Ascending aorta (tissue), 2 donors: ENCODE measurements around the gene TRIM10. TPM values are rescaled to one million over a fixed set of nuclear protein-coding genes. Genes with fewer than 3 reads are reported as not detected.

Source experiments
- DNase-seq, 2 donors: peaks; one replicate each; pipeline ENCODE4 v3.0.0-alpha.2; 2019; ENCODE audit warnings: low spot score in 2 of 2
- H3K27ac ChIP-seq, 2 donors: fragments of 200-600 bp; sonication (generic); one replicate each; pipeline ENCODE4 v1.5.1; 2016 to 2017; ENCODE audit warnings: mild to moderate bottlenecking in 1 of 2
- H3K27me3 ChIP-seq: fragments of 200-600 bp; sonication (generic); one replicate; pipeline ENCODE4 v1.5.1; 2017
- H3K36me3 ChIP-seq, 2 donors: fragments of 200-600 bp; sonication (generic); one replicate each; pipeline ENCODE4 v1.5.1; 2016
- H3K4me1 ChIP-seq, 2 donors: fragments of 200-600 bp; sonication (generic); one replicate each; pipeline ENCODE4 v1.5.1; 2016 to 2017; ENCODE audit warnings: mild to moderate bottlenecking in 1 of 2
- H3K4me3 ChIP-seq, 2 donors: fragments of 200-600 bp; sonication (generic); one replicate each; pipeline ENCODE4 v1.5.1; 2016 to 2017; ENCODE audit warnings: mild to moderate bottlenecking in 1 of 2
- H3K9me3 ChIP-seq, 2 donors: fragments of 200-600 bp; sonication (generic); one replicate each; pipeline ENCODE4 v1.5.1; 2016
- intact Hi-C: fragments of 100-400 bp; cut with DNase I; formaldehyde crosslinking; loops from one replicate; pipeline ENCODE4 v1.15.1; 2023
- total RNA-seq: library from RNA; depleted of rRNA; stranded (reverse); fragments of >200 nt; gene quantifications from one replicate; pipeline ENCODE4 v1.1.0, GENCODE V29; 2016
- TF ChIP-seq, protein P1 (sequence below), 3 experiments: fragments of 200-600 bp in 2 of 3; fragments of 450-650 bp in 1 of 3; sonication (generic) in 2 of 3; IDR thresholded peaks; one replicate each; pipeline ENCODE4 v1.5.1; 2016 to 2019; ENCODE audit warnings: antibody characterized with exemption in 3 of 3, mild to moderate bottlenecking in 1 of 3, moderate library complexity in 1 of 3

Gene TRIM10
- total RNA-seq, 1 donor from 2014 or later: not detected

DNA sequence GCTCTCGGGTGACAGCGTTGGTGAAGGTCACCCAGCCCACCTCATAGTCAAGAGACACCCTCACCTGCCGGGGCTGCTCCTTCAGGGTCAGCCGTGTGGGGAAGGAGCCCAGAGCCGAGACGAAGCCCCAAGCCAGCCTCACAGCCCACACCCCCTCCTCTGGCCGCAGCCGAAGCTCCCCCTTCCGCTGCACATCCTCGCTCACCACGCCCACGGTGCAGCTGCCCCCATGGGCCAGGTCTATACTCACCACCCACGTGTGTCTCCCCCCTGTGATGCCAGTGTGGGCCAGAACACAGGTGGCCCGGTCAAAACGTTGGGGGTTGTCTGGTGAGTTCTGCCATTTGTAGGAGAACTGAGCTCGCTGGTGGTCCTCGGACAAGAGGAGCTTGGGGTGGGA is 7.0 kb downstream of the TRIM10 start:
- Histone ChIP-seq H3K36me3 (no peaks in the 10 kb centered on the region), H3K27ac (no peak overlapping the region), H3K4me3 (no peak overlapping the region), H3K9me3 (no peaks in the 10 kb centered on the region), H3K4me1 (peaks cover 0 to 3% of the 10 kb centered on the region in 2 donors), H3K27me3 (no peaks in the 10 kb centered on the region)
- intact Hi-C loops: no loop called here
- DNase-seq: no peak
- TF ChIP-seq, protein P1, sequence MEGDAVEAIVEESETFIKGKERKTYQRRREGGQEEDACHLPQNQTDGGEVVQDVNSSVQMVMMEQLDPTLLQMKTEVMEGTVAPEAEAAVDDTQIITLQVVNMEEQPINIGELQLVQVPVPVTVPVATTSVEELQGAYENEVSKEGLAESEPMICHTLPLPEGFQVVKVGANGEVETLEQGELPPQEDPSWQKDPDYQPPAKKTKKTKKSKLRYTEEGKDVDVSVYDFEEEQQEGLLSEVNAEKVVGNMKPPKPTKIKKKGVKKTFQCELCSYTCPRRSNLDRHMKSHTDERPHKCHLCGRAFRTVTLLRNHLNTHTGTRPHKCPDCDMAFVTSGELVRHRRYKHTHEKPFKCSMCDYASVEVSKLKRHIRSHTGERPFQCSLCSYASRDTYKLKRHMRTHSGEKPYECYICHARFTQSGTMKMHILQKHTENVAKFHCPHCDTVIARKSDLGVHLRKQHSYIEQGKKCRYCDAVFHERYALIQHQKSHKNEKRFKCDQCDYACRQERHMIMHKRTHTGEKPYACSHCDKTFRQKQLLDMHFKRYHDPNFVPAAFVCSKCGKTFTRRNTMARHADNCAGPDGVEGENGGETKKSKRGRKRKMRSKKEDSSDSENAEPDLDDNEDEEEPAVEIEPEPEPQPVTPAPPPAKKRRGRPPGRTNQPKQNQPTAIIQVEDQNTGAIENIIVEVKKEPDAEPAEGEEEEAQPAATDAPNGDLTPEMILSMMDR (IDR thresholded peaks at IDR 0.05): no peak

DNA sequence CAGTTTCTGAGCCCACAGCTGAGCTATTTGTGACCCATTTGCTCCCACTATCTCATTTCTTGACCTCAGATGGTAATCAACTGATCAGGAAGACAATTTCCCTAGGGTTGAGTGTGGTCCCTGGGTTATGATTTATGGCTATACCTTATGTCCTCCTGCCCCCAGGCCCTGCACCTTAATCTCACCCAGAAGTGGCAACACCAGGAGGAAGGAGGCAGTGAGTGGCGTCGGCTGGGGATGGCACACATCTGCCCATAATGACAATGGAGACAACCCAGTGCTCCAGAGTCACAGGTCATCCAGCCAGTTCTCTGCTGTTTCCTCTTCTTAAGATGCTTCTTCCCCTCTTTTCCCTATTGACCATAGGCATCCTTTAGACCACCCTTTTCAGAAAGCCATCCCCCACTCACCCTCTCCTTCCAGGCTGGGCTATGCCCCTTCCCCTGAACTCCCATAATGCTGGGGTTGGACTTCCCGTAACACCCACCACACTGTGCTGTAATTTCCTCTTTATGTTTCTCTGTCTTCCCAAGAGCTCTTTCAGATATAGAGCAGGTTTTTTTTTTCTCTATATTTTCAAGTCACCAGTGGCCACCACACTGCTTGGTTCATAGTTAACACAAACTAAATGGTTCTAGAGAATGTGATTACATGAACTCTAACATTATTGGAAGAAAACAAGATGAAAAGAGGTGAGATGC is 8.0 kb downstream of the TRIM10 start:
- intact Hi-C loops: no loop called here
- Histone ChIP-seq H3K4me3 (no peak overlapping the region), H3K4me1 (peaks cover 0 to 3% of the 10 kb centered on the region in 2 donors), H3K27me3 (no peaks in the 10 kb centered on the region), H3K27ac (no peak overlapping the region), H3K9me3 (no peaks in the 10 kb centered on the region), H3K36me3 (no peaks in the 10 kb centered on the region)
- DNase-seq: no peak
- TF ChIP-seq, protein P1 (IDR thresholded peaks at IDR 0.05): no peak

DNA sequence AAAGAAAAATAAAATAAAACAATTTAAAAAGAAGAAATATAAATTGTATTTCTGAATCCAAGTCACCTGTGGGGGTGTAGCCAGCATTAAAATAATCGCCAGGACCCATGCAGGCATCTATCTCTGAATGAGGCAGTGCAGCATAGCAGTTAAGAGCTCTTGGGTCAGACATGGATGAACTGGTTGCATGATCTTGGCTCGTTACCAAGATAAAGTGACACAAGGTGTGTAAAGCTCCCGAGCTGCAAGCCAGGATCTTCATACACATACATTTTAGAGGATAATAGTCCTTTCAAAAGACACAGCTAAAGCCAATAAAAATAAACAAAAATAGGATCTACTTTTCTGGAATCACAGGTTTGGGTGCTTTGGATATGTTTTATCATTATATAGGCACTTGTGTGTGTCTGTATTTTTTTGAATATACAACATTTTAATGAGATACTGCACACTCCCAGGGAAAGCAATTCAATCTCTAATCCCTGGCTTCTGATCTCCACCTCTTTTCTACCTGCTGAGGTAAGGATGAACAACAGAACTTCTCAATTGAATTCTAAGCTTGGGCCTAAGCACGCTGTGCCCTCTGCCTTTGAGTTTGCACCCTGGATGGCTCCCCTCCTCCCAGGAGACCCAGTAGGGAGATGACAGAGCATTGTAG is 8.9 kb downstream of the TRIM10 start:
- Histone ChIP-seq H3K4me1 (peaks cover 0 to 3% of the 10 kb centered on the region in 2 donors), H3K27me3 (no peaks in the 10 kb centered on the region), H3K27ac (no peak overlapping the region), H3K36me3 (no peaks in the 10 kb centered on the region), H3K9me3 (no peaks in the 10 kb centered on the region), H3K4me3 (no peak overlapping the region)
- intact Hi-C loops: no loop called here
- TF ChIP-seq, protein P1 (IDR thresholded peaks at IDR 0.05): no peak
- DNase-seq: no peak

DNA sequence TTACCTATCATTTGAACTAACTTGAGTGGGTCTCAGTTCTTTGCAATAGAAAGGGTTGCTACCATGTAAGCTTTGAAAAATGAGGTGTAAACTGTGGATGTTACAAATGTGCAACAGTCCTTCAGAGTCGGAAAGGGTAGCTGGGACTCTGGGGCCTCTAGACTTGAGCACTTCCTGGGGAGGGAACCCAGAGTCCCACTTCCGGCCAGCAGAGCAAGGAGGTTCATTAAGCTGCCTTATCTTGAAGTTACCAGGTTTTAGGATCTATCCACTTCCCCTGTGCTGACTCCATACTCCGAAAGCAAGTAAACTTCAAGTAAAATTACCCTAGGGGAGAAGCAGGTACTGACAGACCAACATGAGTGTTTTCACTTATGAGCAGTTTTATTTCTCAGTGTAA is 9.4 kb downstream of the TRIM10 start:
- DNase-seq: no peak
- Histone ChIP-seq H3K27ac (no peak overlapping the region), H3K4me3 (no peak overlapping the region), H3K9me3 (no peaks in the 10 kb centered on the region), H3K27me3 (no peaks in the 10 kb centered on the region), H3K4me1 (peaks cover 0 to 3% of the 10 kb centered on the region in 2 donors), H3K36me3 (no peaks in the 10 kb centered on the region)
- TF ChIP-seq, protein P1 (IDR thresholded peaks at IDR 0.05): no peak
- intact Hi-C loops: no loop called here

DNA sequence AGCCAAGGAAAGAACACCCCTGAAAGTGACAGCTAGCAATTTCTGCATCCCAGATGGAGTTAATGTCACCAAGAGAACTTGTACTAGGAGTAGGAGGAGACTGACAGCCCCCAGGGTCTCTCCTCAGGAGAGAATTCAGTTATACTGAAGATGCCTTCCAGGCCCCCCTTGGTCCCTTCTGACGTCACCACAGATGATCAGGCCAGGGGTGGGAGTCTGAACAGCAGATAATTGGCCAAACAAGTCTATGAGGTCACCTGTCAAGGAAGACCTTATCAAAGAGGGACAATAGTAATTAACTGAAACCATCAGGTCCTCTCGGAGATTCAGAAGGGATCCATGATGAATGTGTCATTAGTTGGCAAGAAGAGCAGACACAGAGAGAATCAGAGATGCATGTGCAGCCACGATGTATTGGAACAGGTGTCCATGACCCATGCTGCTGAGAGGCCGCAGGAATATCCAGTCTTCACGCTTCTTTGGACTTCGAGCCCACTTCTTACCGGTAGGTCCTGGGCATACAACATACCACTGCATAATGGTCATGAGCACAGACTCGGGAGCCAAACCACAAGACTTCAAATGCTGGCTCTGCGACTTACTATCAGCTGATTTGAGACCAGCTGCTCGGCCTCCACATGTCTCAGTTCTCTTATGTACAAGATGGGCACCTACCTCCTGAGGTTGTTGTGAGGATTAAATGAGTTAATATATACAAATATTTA is 10.2 kb downstream of the TRIM10 start:
- DNase-seq: no peak
- H3K9me3 ChIP-seq: no peaks in the 10 kb centered on the region
- no peak overlapping the region for H3K4me3 ChIP-seq
- intact Hi-C loops: no loop called here
- H3K4me1 ChIP-seq: peaks cover 0 to under 1% of the 10 kb centered on the region in 2 donors
- H3K27ac ChIP-seq: no peak overlapping the region
- TF ChIP-seq, protein P1 (IDR thresholded peaks at IDR 0.05): no peak
- no peaks in the 10 kb centered on the region for H3K36me3 ChIP-seq
- no peaks in the 10 kb centered on the region for H3K27me3 ChIP-seq
